Adipocyte (in vitro differentiated cells): ENCODE measurements around the gene CENPB.
A peak's percentile ranks its signal among the peaks of the same experiment; 100 is the strongest.
"Not testable (repeated sequence)": the region's sequence is repeated elsewhere in the genome, so short reads cannot be mapped to it uniquely, and the experiment has no call there.

Source experiments
- DNase-seq: peaks from one replicate; pipeline ENCODE4 v3.0.0-alpha.2; 2015; ENCODE audit warnings: low read depth
- H3K27me3 ChIP-seq: replicated peaks from 2 replicates; pipeline ENCODE4 v1.7.0; 2013; ENCODE audit warnings: mild to moderate bottlenecking, low read length, moderate library complexity; ENCODE audit not compliant: control insufficient read depth, insufficient read depth
- H3K36me3 ChIP-seq: 2 replicates; pipeline ENCODE4 v1.7.0; 2013; ENCODE audit warnings: low read length, mild to moderate bottlenecking, moderate library complexity; ENCODE audit not compliant: control insufficient read depth, insufficient read depth, severe bottlenecking
- H3K4me1 ChIP-seq: 2 replicates; pipeline ENCODE4 v1.7.0; 2013; ENCODE audit warnings: mild to moderate bottlenecking, low read length, moderate library complexity; ENCODE audit not compliant: control insufficient read depth, insufficient read depth
- H3K4me3 ChIP-seq: 2 replicates; pipeline ENCODE4 v1.7.0; 2013; ENCODE audit warnings: mild to moderate bottlenecking, low read length, moderate library complexity
- H3K9ac ChIP-seq: 2 replicates; pipeline ENCODE4 v1.7.0; 2013; ENCODE audit warnings: mild to moderate bottlenecking, low read length, moderate library complexity
- H3K9me3 ChIP-seq: 2 replicates; pipeline ENCODE4 v1.7.0; 2013; ENCODE audit warnings: mild to moderate bottlenecking, low read length, moderate library complexity; ENCODE audit not compliant: control insufficient read depth

CENPB gene

DNA sequence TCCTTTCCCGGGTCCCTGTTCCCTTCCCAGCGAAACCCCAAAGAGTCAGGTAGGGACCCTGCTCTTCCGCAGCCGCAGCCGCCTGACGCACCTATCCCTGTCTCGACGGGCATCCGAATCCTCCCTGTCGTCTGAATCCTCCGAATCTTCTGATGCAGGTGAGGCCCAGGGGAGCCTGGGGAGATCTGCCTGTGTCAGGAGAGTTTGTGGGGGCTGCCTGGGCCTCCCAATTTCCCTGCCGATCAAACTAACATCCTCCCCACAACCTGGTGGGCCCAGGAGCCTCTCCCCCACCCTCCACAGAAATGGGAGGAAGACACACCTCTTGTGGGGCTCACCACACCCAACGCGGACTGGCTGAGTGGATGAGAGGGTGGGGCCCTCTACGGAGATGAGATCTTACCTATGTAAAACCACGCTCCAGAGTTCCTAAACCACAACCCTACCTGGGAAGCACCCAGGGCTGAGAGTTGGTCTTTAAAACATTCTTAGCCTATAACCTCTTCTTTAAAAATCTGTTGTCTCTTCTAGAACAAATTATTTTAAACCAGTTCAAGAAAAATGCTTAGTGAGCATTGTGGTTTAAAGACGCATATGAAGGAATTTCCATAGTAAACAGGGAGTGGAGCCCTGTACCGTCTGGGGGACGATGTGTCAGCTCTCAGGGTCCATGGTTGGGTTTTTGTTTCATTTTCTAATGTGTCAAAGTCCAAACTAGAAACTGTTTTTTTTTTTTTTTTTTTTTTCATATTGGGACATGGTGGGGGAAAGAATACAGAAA lies 11.2 kb upstream of the CENPB start:
- DNase-seq, result no peak
- H3K9me3 ChIP-seq, result no peaks in the 10 kb centered on the region
- peaks cover 21% of the 10 kb centered on the region for H3K4me1 ChIP-seq
- H3K27me3 ChIP-seq, result no peaks in the 10 kb centered on the region
- peak overlapping the region; percentile 86 for H3K9ac ChIP-seq
- peaks cover 31% of the 10 kb centered on the region for H3K36me3 ChIP-seq
- H3K4me3 ChIP-seq, result peak overlapping the region; percentile 94

GRCh38 chr20:3797226-3797545 lies 10.6 kb upstream of the CENPB start:
- peaks cover 25% of the 10 kb centered on the region for H3K36me3 ChIP-seq
- peak overlapping the region; percentile 94 for H3K4me3 ChIP-seq
- H3K9me3 ChIP-seq, result no peaks in the 10 kb centered on the region
- DNase-seq, result no peak
- peak overlapping the region; percentile 86 for H3K9ac ChIP-seq
- peaks cover 21% of the 10 kb centered on the region for H3K4me1 ChIP-seq
- no peaks in the 10 kb centered on the region for H3K27me3 ChIP-seq

DNA sequence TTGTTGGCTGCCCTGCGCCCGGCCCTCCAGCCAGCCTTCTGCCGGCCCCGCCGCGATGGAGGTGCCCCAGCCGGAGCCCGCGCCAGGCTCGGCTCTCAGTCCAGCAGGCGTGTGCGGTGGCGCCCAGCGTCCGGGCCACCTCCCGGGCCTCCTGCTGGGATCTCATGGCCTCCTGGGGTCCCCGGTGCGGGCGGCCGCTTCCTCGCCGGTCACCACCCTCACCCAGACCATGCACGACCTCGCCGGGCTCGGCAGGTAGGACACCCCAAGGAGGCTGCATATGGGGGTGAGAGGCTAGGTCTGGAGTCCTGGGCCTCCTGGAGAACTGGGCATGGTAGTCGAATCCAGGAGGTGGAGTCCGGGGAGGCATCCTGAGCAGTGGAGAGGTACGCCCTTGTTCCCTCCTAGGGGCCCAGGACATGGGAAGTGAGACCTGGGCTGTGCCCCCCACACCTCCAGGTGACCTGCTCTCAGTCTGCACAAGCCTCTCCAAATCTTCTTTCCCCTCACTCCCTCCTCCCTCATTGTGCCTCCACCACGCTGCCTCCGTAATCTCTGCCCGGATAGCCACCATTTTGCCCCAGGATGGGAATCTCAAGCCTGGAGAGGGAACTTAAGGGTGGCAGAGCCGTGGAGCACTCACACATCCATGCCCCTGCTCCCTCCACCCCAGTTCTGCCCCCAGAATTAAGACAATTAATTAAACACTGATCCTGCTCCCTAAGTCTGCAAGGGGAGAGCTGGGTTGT lies 10.1 kb upstream of the CENPB start:
- Histone ChIP-seq H3K27me3 (no peaks in the 10 kb centered on the region), H3K36me3 (peaks cover 19% of the 10 kb centered on the region), H3K4me1 (peaks cover 21% of the 10 kb centered on the region), H3K9ac (peak overlapping the region; percentile 86), H3K9me3 (no peaks in the 10 kb centered on the region), H3K4me3 (peak overlapping the region; percentile 94)
- DNase-seq, result no peak

- Histone ChIP-seq H3K36me3 (peaks cover 11% of the 10 kb centered on the region), H3K9me3 (no peaks in the 10 kb centered on the region), H3K9ac (peak within 1 kb of the TSS; percentile 93), H3K27me3 (no peaks in the 10 kb centered on the region), H3K4me3 (peak within 1 kb of the TSS; percentile 94), H3K4me1 (peaks cover 21% of the 10 kb centered on the region)
- DNase-seq, result peak; percentile 96
Measured at GRCh38 chr20:3795511-3796468, 9.2 kb upstream of the CENPB start, which contains the start of gene CDC25B. CDC25B (plus strand) TSS chr20:3796310; CDS start chr20:3796532, 222 bp downstream.

- peak overlapping the region; percentile 94 for H3K4me3 ChIP-seq
- no peak for DNase-seq
- peaks cover 21% of the 10 kb centered on the region for H3K4me1 ChIP-seq
- no peaks in the 10 kb centered on the region for H3K27me3 ChIP-seq
- peak overlapping the region; percentile 93 for H3K9ac ChIP-seq
- peaks cover 4% of the 10 kb centered on the region for H3K36me3 ChIP-seq
- H3K9me3 ChIP-seq, result no peaks in the 10 kb centered on the region
Measured at GRCh38 chr20:3794701-3795420, 8.3 kb upstream of the CENPB start.

- peaks cover 21% of the 10 kb centered on the region for H3K4me1 ChIP-seq
- not testable (repeated sequence) for H3K27me3 ChIP-seq, DNase-seq, H3K36me3 ChIP-seq, H3K9ac ChIP-seq, H3K9me3 ChIP-seq, H3K4me3 ChIP-seq
Measured at GRCh38 chr20:3794168-3794567, 7.6 kb upstream of the CENPB start.

- H3K9me3 ChIP-seq, H3K36me3 ChIP-seq, H3K27me3 ChIP-seq, DNase-seq, H3K4me3 ChIP-seq, H3K9ac ChIP-seq: not testable (repeated sequence)
- H3K4me1 ChIP-seq, result peaks cover 20% of the 10 kb centered on the region
Measured at GRCh38 chr20:3789201-3789600, 2.7 kb upstream of the CENPB start.

DNA sequence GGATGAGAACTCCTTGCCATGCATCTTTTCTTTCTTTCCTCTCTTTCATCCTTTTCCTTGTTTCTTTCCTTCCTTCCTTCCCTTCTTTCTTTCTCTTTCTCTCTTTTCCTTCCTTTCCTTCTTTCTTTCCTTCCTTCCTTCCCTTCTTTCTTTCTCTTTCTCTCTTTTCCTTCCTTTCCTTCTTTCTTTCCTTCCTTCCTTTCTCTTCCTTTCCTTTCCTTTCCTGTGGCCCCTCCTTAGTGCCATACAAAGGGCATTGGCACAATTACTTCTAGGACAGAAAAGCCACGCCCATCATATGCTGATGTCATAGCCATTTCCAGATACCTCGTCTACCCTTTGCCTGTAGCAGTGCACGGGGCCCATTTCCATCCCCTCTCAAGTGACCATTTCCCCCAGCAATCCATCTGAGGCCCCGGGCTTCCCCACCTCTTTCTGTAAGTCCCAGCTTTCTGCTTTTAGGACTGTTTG lies 2.2 kb upstream of the CENPB start:
- H3K27me3 ChIP-seq, result no peaks in the 10 kb centered on the region
- no peaks in the 10 kb centered on the region for H3K9me3 ChIP-seq
- peaks cover 24% of the 10 kb centered on the region for H3K4me1 ChIP-seq
- DNase-seq, result no peak
- no peak overlapping the region for H3K9ac ChIP-seq
- no peaks in the 10 kb centered on the region for H3K36me3 ChIP-seq
- no peak overlapping the region for H3K4me3 ChIP-seq

DNA sequence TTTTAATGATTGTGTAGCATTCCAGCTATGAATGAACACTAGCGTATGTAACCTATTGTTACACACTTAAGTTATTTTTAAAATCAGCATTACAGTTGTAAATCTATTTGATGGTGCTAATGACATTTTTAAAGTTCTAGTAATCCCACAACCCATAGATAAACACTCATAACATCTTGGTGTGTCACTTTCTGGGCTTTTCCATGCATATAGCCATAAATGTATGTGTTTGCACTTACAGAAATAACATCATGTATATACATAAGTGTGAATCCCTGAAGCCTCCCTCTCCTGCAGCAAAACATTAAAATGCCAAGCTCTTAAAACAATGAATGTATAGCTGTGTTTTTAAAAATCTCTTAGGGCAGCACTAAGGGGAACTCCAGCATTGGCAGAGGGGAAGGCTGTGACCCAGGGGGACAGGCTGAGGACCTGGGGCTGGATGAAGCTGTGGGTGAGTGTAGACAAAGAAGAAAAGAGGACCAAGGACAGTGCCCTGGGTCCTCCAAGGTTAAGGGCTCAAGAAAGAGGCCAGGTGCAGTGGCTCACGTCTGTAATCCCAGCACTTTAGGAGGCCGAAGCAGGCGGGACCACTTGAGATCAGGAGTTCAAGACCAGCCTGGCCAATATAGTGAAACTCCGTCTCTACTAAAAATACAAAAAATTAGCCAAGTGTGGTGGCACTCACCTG lies 929 bp upstream of the CENPB start:
- DNase-seq, result no peak
- Histone ChIP-seq H3K36me3 (no peaks in the 10 kb centered on the region), H3K4me1 (peaks cover 29% of the 10 kb centered on the region), H3K27me3 (no peaks in the 10 kb centered on the region), H3K4me3 (peak overlapping the region; percentile 71), H3K9ac (peak overlapping the region; percentile 70), H3K9me3 (no peaks in the 10 kb centered on the region)

DNA sequence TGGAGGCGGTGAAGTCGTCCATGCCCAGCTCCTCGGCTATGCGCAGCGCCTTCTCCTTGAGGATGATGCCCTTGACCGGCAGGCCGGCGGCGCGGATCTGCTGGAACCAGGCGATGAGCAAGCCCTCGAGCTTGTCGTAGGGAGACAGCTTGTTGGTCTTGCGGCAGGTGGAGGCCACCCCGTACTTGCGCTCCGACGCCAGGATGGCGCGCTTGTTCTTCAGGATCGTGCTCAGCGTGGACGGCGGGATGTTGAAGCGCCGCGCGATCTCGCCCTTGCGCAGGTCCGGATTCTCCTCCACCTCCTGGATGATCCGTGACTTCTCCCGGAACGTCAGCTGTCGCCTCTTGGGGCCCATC lies 435 bp downstream of the CENPB start:
- Histone ChIP-seq H3K36me3 (no peaks in the 10 kb centered on the region), H3K4me1 (peaks cover 30% of the 10 kb centered on the region), H3K27me3 (no peaks in the 10 kb centered on the region), H3K9ac (peak overlapping the region; percentile 91), H3K4me3 (peak overlapping the region; percentile 88), H3K9me3 (no peaks in the 10 kb centered on the region)
- DNase-seq, result peak; percentile 75
